Muscle layer of colon (tissue), 2 donors: ENCODE measurements around the gene HOXC10.

Experiments used
- H3K27ac ChIP-seq: one replicate; pipeline ENCODE4 v1.7.0; 2013; ENCODE audit warnings: low read depth, mild to moderate bottlenecking, low read length, moderate library complexity
- H3K27me3 ChIP-seq, 2 donors: one replicate each; pipeline ENCODE4 v1.7.0; 2013; ENCODE audit warnings: low read length in 2 of 2, mild to moderate bottlenecking in 2 of 2; ENCODE audit not compliant: insufficient read depth in 2 of 2, control insufficient read depth in 1 of 2
- H3K36me3 ChIP-seq: one replicate; pipeline ENCODE4 v1.7.0; 2013; ENCODE audit warnings: mild to moderate bottlenecking, low read length; ENCODE audit not compliant: insufficient read depth
- H3K4me1 ChIP-seq: one replicate; pipeline ENCODE4 v1.7.0; 2013; ENCODE audit warnings: mild to moderate bottlenecking, low read length; ENCODE audit not compliant: insufficient read depth
- H3K4me3 ChIP-seq, 2 donors: one replicate each; pipeline ENCODE4 v1.7.0; 2013; ENCODE audit warnings: low read length in 2 of 2, low read depth in 1 of 2, mild to moderate bottlenecking in 1 of 2, moderate library complexity in 1 of 2
- H3K9ac ChIP-seq: one replicate; pipeline ENCODE4 v1.7.0; 2013; ENCODE audit warnings: low read length
- H3K9me3 ChIP-seq: one replicate; pipeline ENCODE4 v1.7.0; 2013; ENCODE audit warnings: mild to moderate bottlenecking, low read length
- donor health status: abdominal sarcoma.
- donor health status: Adenocarcinoma of cecum.

The HOXC10 gene

DNA sequence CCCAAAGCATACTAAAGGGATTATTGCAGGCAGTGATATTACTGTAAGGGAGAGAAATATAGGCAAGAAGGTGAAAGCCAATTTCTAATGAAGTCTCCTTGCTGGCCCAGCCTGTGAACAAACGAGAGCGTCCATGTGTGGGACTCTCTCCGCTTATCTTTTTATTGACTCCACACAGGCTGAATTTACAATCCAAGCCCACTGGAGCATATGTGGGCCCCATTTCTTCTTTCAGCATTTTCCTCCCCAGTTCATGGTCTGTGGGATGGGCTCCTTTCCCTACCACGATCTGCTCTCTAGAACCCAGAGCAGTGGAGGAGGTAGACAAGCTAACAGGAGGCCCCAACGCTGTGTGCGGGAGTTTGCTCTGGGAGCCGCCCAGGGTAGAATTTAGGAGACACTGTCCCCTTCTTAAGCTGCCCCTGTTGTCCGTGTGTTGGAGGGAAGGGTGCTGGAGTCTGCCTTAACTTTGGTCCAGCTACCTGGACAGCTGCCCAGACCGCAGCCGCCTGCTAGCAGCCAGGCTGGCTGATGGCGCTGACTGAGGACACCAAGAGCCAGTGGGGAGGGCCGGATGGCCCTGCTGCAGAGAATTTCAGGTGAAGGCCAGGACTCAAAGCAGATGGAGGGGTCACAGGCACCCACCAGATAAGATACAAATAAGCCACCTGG lies 15.2 kb upstream of the HOXC10 start:
- H3K4me1 ChIP-seq: peaks cover 11% of the 10 kb centered on the region
- H3K9me3 ChIP-seq: no peaks in the 10 kb centered on the region
- peaks cover 59 to 99% of the 10 kb centered on the region in 2 donors for H3K27me3 ChIP-seq
- no peaks in the 10 kb centered on the region for H3K36me3 ChIP-seq
- no peak overlapping the region for H3K27ac ChIP-seq
- H3K9ac ChIP-seq: no peak overlapping the region
- H3K4me3 ChIP-seq: no peak overlapping the region

DNA sequence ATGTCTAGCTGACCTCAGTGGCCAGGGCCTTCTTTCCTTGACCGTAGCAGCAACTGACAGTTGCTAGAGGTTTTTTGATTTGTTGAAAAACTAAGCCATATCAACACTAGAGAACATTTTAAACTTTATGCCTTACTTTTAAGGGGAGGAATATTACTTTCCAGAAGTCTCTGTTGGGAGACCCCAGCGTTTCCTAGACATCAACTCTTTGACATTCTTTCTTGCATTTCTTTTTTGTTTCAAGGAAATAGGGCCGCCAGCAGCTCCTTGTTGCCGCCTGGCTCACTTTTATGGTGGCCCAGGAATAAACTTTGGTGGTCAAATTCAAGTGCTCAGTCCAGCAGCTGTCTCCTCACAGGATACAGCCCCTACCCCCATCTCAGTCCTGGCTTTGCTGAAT lies 14.5 kb upstream of the HOXC10 start:
- peaks cover 52 to 99% of the 10 kb centered on the region in 2 donors for H3K27me3 ChIP-seq
- H3K4me3 ChIP-seq: no peak overlapping the region
- H3K4me1 ChIP-seq: peaks cover 8% of the 10 kb centered on the region
- no peaks in the 10 kb centered on the region for H3K9me3 ChIP-seq
- H3K27ac ChIP-seq: no peak overlapping the region
- H3K9ac ChIP-seq: no peak overlapping the region
- no peaks in the 10 kb centered on the region for H3K36me3 ChIP-seq

DNA sequence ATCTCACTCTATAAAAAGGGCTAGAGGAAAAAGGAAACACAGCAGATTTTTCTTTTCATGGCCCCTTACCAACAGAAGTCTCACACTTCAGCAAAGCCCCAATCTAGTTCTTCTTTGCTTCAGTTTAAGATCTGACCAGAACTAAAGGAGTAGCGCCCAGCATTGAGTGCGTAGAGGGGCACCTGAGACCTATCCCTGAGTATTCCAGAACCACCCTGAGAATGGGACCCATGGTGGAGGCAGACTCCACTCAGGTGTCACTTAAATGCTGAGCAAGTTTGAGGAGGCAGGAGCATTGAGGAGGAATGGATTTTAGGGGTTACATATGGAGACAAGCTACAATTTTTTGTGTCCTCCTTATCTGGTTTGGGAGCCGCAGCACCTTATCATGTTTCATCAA lies 13.8 kb upstream of the HOXC10 start:
- Histone ChIP-seq H3K36me3 (no peaks in the 10 kb centered on the region), H3K9me3 (no peaks in the 10 kb centered on the region), H3K27me3 (peaks cover 52 to 99% of the 10 kb centered on the region in 2 donors), H3K27ac (no peak overlapping the region), H3K4me1 (peaks cover 5% of the 10 kb centered on the region), H3K4me3 (no peak overlapping the region), H3K9ac (no peak overlapping the region)

DNA sequence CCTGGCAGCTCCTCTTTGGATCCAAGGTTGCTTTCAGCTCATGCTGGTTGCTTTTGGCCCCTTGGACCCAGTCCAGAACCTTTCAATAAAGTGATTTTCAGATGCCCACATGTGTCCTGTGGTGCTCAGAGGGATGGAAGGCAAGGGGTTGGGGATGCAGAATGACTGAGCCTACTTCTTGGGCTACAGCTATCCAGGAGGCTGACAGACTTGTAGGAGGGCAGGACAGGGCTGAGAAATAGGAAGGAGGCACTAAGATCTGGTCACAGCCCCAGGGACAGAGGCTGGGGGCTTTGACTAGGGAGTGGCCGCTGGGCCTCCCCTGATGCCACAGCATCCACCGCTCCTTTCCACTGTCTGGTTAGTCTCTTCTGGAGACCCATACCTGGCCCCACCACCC lies 13.3 kb upstream of the HOXC10 start:
- Histone ChIP-seq H3K27ac (no peak overlapping the region), H3K9ac (no peak overlapping the region), H3K36me3 (no peaks in the 10 kb centered on the region), H3K4me3 (no peak overlapping the region), H3K4me1 (peaks cover 5% of the 10 kb centered on the region), H3K9me3 (no peaks in the 10 kb centered on the region), H3K27me3 (peaks cover 52 to 99% of the 10 kb centered on the region in 2 donors)

DNA sequence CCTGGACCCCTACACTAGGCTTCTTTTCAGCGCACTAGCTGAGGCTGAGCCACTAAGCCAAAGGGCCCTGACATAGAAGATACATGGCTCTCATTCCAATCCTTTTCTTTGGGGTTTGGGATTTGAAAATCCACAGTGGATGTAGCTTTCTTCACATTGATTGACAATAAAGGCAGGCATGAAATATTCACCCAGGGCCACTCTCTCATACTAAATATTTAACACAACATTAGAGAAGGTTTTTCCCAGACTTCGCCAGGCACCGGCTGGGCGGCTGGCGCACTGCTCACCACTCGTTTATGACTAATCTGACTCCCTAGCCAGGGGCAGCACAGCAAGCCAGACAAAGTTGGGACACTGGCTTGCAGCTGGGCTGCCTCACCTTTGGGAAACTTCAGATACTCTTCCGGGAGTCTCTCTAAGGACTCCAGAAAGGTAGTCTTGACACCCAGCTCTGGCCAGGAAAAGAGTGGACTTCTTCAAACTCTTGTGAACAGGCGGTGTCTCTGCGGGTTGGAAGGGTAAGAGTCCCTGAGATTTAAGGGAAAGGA lies 12.7 kb upstream of the HOXC10 start:
- Histone ChIP-seq H3K36me3 (no peaks in the 10 kb centered on the region), H3K9me3 (no peaks in the 10 kb centered on the region), H3K27ac (no peak overlapping the region), H3K27me3 (peaks cover 52 to 99% of the 10 kb centered on the region in 2 donors), H3K4me1 (peaks cover 5% of the 10 kb centered on the region), H3K4me3 (no peak overlapping the region), H3K9ac (no peak overlapping the region)

DNA sequence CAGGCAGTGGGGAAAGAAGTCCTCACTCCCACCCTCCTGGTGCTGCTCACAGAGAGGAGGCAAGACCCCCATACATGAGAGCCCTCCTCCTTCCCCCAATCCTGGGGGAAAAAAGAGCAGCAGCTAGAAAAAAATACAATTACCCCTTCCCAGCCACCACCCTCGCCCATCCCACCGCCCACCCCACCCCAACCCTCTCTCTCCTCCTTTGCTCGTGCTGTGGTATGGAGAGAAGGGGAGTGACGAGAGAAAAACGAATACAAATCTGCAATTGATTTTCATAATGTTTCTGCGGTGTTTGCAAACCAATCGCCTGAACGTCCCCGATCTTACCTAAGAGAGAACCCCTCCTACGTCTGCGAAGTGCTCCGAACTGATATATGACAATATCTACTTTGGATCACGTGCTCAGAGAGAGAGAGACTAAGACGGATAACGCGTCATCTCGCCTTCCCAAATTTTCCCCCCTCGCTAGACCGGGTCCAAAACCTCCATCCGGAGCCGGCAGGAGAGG lies 12.2 kb upstream of the HOXC10 start, which contains the start of gene HOXC11:
HOXC11 (plus strand) TSS at position 405 of the 514 bp plus-strand sequence. CDS start 116 bp downstream, outside the sequence.
- no peaks in the 10 kb centered on the region for H3K9me3 ChIP-seq
- H3K27ac ChIP-seq: no peak within 1 kb of the TSS
- H3K36me3 ChIP-seq: no peaks in the 10 kb centered on the region
- no peak within 1 kb of the TSS for H3K9ac ChIP-seq
- H3K4me3 ChIP-seq: peak within 1 kb of the TSS; percentile 25 to 32
- H3K4me1 ChIP-seq: no peaks in the 10 kb centered on the region
- peaks cover 52 to 99% of the 10 kb centered on the region in 2 donors for H3K27me3 ChIP-seq

DNA sequence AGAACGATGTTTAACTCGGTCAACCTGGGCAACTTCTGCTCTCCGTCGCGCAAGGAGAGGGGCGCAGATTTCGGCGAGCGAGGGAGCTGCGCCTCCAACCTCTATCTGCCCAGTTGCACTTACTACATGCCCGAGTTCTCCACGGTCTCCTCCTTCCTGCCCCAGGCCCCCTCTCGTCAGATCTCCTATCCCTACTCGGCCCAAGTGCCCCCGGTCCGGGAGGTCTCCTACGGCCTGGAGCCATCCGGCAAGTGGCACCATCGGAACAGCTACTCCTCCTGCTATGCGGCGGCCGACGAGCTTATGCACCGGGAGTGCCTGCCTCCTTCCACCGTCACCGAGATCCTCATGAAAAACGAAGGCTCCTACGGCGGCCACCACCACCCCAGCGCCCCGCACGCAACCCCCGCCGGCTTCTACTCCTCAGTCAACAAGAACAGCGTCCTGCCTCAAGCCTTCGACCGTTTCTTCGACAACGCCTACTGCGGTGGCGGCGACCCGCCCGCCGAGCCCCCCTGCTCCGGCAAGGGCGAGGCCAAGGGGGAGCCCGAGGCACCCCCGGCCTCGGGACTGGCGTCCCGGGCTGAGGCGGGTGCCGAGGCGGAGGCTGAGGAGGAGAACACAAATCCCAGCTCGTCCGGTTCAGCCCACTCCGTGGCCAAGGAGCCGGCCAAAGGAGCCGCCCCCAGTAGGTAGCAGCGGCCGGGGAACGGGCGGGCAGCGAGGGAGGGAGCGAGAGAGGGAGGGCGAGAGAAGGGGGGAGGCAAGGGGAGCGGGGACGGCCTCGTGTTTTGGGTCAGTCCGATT lies 11.5 kb upstream of the HOXC10 start:
- peak overlapping the region; percentile 25 to 32 for H3K4me3 ChIP-seq
- no peaks in the 10 kb centered on the region for H3K4me1 ChIP-seq

DNA sequence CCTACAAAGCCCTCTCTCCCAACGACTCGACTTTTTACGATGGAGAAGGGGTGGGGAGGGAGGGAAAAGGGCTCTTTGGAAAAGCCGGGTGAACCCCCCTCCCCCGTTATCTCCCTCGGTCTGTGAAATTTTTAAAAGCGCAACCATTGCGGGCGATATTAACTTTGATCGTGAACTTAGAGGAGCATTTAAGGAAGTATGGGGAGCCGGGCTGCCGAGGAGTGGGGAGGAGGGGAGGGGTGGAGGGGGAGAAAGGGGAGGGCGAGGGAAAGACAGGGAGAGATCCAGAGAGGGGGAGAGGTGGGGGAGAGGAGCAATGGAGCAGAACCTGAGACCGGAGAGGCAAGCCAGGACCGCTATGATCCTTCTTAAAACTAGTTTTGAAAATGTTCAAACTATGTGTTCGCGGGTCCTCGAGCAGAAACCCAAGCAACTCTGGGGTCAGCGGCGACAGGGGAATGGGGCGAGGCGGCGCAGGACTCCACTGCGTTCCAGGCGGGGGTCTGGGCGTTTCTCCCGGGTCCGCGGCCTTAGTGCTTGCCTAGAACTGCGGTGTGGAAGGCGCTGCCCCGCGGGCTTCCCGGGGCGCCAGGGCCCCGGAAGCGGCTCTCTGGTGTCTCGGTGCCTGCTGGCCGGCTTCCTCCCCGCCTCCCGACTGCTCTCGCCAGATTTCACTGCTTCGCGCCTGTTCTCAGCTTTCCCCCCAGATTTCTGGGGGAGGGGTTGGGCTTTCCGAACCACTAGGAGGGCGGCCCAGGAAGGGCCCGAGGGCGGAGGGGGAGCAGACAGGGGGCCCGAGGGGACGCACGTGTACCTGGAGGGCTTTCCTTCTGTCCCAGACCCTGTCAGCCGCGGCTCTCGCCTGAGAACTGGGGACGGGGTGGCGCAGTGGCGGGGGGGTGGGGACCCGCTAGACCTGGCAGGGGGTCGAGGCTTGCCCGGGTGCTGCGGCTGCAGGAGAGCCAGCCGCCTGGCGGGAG lies 10.6 kb upstream of the HOXC10 start, which contains the start of gene HOTAIR:
HOTAIR (minus strand) TSS at position 871 of the 980 bp plus-strand sequence.
- Histone ChIP-seq H3K36me3 (no peaks in the 10 kb centered on the region), H3K27me3 (peaks cover 56 to 95% of the 10 kb centered on the region in 2 donors), H3K9ac (no peak within 1 kb of the TSS), H3K27ac (no peak within 1 kb of the TSS), H3K4me3 (peak within 1 kb of the TSS; percentile 32 to 35), H3K4me1 (no peaks in the 10 kb centered on the region), H3K9me3 (no peaks in the 10 kb centered on the region)

More for the DNA sequence above, 11.5 kb upstream of the HOXC10 start:
- H3K27me3 ChIP-seq: peaks cover 53 to 97% of the 10 kb centered on the region in 2 donors
- H3K27ac ChIP-seq: no peak overlapping the region
- H3K36me3 ChIP-seq: no peaks in the 10 kb centered on the region
- no peak overlapping the region for H3K9ac ChIP-seq
- no peaks in the 10 kb centered on the region for H3K9me3 ChIP-seq

DNA sequence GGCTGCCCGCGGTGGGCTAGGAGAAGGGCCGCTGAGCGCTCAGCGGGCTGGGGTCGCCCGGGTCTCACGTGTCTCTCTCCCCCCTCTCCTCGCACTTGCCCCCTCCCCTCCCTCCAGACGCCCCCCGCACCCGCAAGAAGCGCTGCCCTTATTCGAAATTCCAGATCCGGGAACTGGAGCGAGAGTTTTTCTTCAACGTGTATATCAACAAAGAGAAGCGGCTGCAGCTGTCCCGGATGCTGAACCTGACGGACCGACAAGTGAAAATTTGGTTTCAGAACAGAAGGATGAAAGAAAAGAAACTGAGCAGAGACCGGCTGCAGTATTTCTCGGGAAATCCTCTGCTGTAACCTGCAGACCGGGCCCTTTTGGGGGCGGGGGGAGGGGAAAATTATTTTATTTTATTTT lies 9.9 kb upstream of the HOXC10 start:
- Histone ChIP-seq H3K27me3 (peaks cover 62 to 95% of the 10 kb centered on the region in 2 donors), H3K9me3 (no peaks in the 10 kb centered on the region), H3K27ac (no peak overlapping the region), H3K4me1 (no peaks in the 10 kb centered on the region), H3K9ac (no peak overlapping the region), H3K36me3 (no peaks in the 10 kb centered on the region), H3K4me3 (peak overlapping the region; percentile 32 to 35)

DNA sequence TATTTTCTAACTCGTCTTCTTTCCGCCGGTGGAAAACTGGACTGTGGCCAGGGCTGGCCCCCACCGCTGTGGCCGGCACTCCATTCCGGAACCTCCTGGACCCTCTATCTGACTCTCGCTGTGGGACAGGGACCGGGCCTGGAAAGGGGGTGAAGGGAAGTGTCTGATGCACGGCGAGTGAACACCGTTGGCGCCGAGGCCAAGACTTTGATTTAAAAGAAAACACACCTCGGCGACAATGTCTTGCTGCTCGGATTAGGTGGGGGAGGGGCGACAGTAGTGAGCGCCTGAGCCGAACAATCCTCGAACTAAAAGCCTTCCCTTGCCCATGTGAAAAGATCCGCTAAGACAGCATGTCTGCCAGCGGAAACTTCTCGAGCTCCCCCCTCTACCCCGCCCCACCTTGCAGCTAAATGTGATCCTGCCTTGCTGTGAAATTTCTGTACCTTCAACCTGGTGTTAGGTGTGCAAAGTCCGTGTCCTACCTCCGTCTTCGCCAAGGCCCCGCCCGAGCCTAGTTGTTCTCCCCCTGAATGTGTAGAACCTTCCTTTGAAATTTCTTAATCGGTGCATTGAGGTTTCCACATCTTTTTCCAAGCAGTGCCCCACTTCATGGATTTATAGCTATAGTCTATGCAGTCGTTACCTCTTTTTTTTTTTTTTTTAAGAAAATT lies 9.3 kb upstream of the HOXC10 start:
- H3K9ac ChIP-seq: no peak overlapping the region
- H3K27ac ChIP-seq: no peak overlapping the region
- H3K36me3 ChIP-seq: no peaks in the 10 kb centered on the region
- no peaks in the 10 kb centered on the region for H3K9me3 ChIP-seq
- peaks cover 64 to 93% of the 10 kb centered on the region in 2 donors for H3K27me3 ChIP-seq
- H3K4me3 ChIP-seq: peak overlapping the region in 1 of 2 donors; percentile 35
- no peaks in the 10 kb centered on the region for H3K4me1 ChIP-seq
